Vagina (tissue), 2 donors: ENCODE data around the gene MBD1. TPM values are rescaled to one million over a fixed set of nuclear protein-coding genes. Genes with fewer than 3 reads are reported as not detected.

Experiments used
- DNase-seq, 2 donors: peaks; one replicate each; pipeline ENCODE4 v3.0.0-alpha.2; 2017; ENCODE audit errors: extremely low spot score in 2 of 2
- H3K27ac ChIP-seq: fragments of 200-600 bp; sonication (generic); one replicate; pipeline ENCODE4 v1.5.1; 2019
- H3K27me3 ChIP-seq: fragments of 200-600 bp; sonication (generic); one replicate; pipeline ENCODE4 v1.5.1; 2019
- H3K36me3 ChIP-seq, 2 donors: fragments of 200-600 bp; sonication (generic); one replicate each; pipeline ENCODE4 v1.5.1; 2017 to 2019
- H3K4me1 ChIP-seq: fragments of 200-600 bp; sonication (generic); one replicate; pipeline ENCODE4 v1.5.1; 2019
- H3K4me3 ChIP-seq, 2 donors: fragments of 200-600 bp; sonication (generic); 1 replicate in 1 of 2; 2 replicates in 1 of 2; pipeline ENCODE4 v1.5.1; 2016 to 2019
- H3K9me3 ChIP-seq: fragments of 200-600 bp; sonication (generic); one replicate; pipeline ENCODE4 v1.5.1; 2019
- POLR2A ChIP-seq, 2 donors: fragments of 450-650 bp; IDR thresholded peaks; one replicate each; pipeline ENCODE4 v1.6.1; 2017; ENCODE audit warnings: antibody characterized with exemption in 2 of 2, mild to moderate bottlenecking in 2 of 2, moderate library complexity in 2 of 2
- POLR2AphosphoS5 ChIP-seq, 2 donors: sonication (generic); formaldehyde crosslinking; IDR thresholded peaks; one replicate each; pipeline ENCODE4 v1.9.0; 2017; ENCODE audit warnings: antibody characterized with exemption in 2 of 2, mild to moderate bottlenecking in 2 of 2, low read depth in 1 of 2; ENCODE audit not compliant: insufficient read depth in 1 of 2
- intact Hi-C: fragments of 100-400 bp; cut with DNase I; formaldehyde crosslinking; loops from one replicate; pipeline ENCODE4 v1.15.1; 2023
- total RNA-seq: library from RNA; depleted of rRNA; stranded (reverse); fragments of >200 nt; gene quantifications from one replicate; pipeline ENCODE4 v1.2.3, GENCODE V29; 2016
- TF ChIP-seq, protein P1 (sequence below), 3 experiments: fragments of 450-650 bp in 2 of 3; fragments of 200-600 bp in 1 of 3; sonication (generic) in 1 of 3; IDR thresholded peaks; one replicate each; pipeline ENCODE4 v1.5.1; 2017 to 2019; ENCODE audit warnings: antibody characterized with exemption in 3 of 3, mild to moderate bottlenecking in 2 of 3, moderate library complexity in 2 of 3

Gene MBD1
- 85.7 TPM for total RNA-seq

DNA sequence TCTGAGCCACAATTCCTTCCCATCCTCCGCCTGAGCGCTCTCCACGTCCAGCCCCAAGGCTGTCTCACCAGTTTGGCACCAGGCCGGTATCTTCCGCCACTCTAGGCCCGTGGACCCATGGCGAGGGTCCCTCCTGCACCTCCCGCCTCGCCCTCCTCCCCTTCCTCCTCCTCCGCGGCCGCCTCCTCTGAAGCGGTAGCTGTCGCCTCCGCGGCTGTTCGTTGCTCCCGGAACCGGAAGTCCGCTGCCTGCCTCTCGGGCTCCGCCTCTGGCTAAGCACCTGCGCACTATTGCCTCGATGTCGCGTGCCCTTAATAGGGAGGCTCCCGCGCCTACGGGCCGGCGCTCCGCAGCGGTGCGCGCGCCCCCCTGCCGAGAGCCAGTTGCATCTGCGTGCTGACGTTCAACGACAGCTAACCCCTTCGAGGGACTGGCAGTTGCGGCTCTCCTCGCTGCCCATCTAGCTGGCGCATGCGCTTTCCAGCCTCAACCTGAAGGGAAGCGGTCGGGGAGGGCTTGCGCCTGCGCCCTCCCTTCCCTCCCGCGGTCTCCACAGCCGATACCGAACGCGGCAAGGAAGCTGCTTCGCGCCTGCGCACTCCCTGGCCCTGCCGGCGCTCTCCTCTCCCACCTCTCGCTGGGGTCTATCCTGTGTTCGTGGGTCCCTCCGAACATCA, at the start of gene MBD1:
Gene MBD1, minus strand, starts transcription at position 229 of the 677 bp plus-strand sequence. CDS start 1,531 bp downstream, outside the sequence.
- Histone ChIP-seq H3K27me3 (no peaks in the 10 kb centered on the region), H3K9me3 (no peaks in the 10 kb centered on the region), H3K4me3 (peak within 1 kb of the TSS; percentile 77 to 80), H3K36me3 (peaks cover 0 to 40% of the 10 kb centered on the region in 2 donors), H3K4me1 (peaks cover 33% of the 10 kb centered on the region), H3K27ac (peak within 1 kb of the TSS; percentile 89)
- TF ChIP-seq POLR2A (IDR thresholded peaks at IDR 0.05) (peak in 1 of 2 donors; percentile 69), POLR2AphosphoS5 (IDR thresholded peaks at IDR 0.05; ENCODE audit: insufficient read depth in 1 of 2, low read depth in 1 of 2) (peak; percentile 93 to 98)
- TF ChIP-seq, protein P1, sequence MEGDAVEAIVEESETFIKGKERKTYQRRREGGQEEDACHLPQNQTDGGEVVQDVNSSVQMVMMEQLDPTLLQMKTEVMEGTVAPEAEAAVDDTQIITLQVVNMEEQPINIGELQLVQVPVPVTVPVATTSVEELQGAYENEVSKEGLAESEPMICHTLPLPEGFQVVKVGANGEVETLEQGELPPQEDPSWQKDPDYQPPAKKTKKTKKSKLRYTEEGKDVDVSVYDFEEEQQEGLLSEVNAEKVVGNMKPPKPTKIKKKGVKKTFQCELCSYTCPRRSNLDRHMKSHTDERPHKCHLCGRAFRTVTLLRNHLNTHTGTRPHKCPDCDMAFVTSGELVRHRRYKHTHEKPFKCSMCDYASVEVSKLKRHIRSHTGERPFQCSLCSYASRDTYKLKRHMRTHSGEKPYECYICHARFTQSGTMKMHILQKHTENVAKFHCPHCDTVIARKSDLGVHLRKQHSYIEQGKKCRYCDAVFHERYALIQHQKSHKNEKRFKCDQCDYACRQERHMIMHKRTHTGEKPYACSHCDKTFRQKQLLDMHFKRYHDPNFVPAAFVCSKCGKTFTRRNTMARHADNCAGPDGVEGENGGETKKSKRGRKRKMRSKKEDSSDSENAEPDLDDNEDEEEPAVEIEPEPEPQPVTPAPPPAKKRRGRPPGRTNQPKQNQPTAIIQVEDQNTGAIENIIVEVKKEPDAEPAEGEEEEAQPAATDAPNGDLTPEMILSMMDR (IDR thresholded peaks at IDR 0.05): peak in 1 of 3 experiments; percentile 15
- intact Hi-C loops: no loop called here
- DNase-seq: peak in 1 of 2 donors; percentile 98

DNA sequence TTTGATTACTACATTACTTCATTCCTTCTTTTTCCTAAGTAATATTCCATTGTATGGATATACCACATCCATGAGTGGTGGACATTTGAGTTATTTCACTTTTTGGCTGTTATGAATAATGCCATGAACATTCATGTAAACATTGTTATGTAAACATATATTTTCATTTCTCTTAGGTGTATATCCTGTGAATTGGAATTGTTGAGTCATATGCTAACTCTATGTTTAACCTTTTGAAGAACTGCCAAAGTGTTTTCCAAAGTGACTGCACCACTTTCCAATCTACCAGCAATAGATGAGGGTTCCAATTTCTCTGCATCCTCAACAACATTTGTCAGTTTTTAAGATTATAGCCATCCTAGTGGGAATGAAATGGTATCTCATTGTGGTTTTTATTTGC, 48.9 kb upstream of the MBD1 start:
- no peaks in the 10 kb centered on the region for H3K4me1 ChIP-seq
- no peak overlapping the region for H3K4me3 ChIP-seq
- DNase-seq: no peak
- no peaks in the 10 kb centered on the region for H3K36me3 ChIP-seq
- TF ChIP-seq POLR2A (IDR thresholded peaks at IDR 0.05) (no peak), POLR2AphosphoS5 (IDR thresholded peaks at IDR 0.05; ENCODE audit: insufficient read depth in 1 of 2, low read depth in 1 of 2) (no peak)
- TF ChIP-seq, protein P1 (IDR thresholded peaks at IDR 0.05): no peak
- no peak overlapping the region for H3K27ac ChIP-seq
- H3K9me3 ChIP-seq: no peaks in the 10 kb centered on the region
- H3K27me3 ChIP-seq: no peaks in the 10 kb centered on the region
- intact Hi-C loops: no loop called here

DNA sequence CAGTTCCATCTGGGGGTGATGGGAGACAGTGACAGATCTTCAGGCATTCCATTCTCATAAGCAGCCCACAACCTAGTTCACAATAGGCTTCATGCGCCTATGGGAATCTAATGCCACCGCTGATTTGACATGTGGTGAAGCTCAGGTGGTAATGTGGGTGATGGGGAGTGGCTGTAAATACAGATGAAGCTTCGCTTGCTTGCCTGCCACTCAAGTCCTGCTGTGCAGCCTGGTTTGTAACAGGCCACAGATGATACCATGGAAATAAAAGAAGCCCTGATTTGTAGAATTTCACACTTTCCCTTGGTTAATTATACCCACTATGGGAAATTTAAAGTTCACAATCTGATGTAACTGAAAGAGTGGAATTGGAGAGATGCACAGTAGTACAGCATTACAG, 46.7 kb upstream of the MBD1 start:
- TF ChIP-seq, protein P1 (IDR thresholded peaks at IDR 0.05): no peak
- TF ChIP-seq POLR2AphosphoS5 (IDR thresholded peaks at IDR 0.05; ENCODE audit: insufficient read depth in 1 of 2, low read depth in 1 of 2) (no peak), POLR2A (IDR thresholded peaks at IDR 0.05) (no peak)
- Histone ChIP-seq H3K36me3 (no peaks in the 10 kb centered on the region), H3K4me1 (no peaks in the 10 kb centered on the region), H3K9me3 (no peaks in the 10 kb centered on the region), H3K27ac (no peak overlapping the region), H3K27me3 (no peaks in the 10 kb centered on the region), H3K4me3 (no peak overlapping the region)
- intact Hi-C loops: no loop called here
- DNase-seq: no peak

DNA sequence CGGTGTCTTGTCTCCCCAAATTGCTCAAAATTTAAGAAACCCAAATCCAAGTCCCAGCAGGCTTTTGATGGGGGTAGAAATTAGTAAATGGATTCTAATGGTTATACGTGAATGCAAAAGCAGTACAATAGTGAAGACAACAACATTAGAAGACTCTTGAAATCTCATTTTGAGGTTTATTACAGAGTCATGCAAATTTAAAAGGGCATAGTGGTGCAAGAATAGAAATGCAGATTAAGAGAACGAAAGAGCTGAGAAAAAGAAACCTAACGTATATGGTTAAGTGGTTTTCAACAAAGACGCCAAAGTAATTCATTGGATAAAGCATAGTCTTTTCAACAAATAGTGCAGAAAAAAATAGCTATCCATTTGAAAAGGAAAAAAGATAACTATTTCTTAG, 39.4 kb upstream of the MBD1 start:
- DNase-seq: no peak
- Histone ChIP-seq H3K4me1 (no peaks in the 10 kb centered on the region), H3K4me3 (no peak overlapping the region), H3K27me3 (no peaks in the 10 kb centered on the region), H3K36me3 (no peaks in the 10 kb centered on the region), H3K9me3 (no peaks in the 10 kb centered on the region), H3K27ac (no peak overlapping the region)
- intact Hi-C loops: no loop called here
- TF ChIP-seq POLR2AphosphoS5 (IDR thresholded peaks at IDR 0.05; ENCODE audit: insufficient read depth in 1 of 2, low read depth in 1 of 2) (no peak), POLR2A (IDR thresholded peaks at IDR 0.05) (no peak)

GRCh38 chr18:50315100-50315871, 34.0 kb upstream of the MBD1 start:
- DNase-seq: no peak
- intact Hi-C loops: no loop called here
- H3K4me1 ChIP-seq: no peaks in the 10 kb centered on the region
- no peak overlapping the region for H3K4me3 ChIP-seq
- H3K36me3 ChIP-seq: no peaks in the 10 kb centered on the region
- TF ChIP-seq POLR2A (IDR thresholded peaks at IDR 0.05): no peak
- TF ChIP-seq, protein P1 (IDR thresholded peaks at IDR 0.05): no peak
- TF ChIP-seq POLR2AphosphoS5 (IDR thresholded peaks at IDR 0.05; ENCODE audit: insufficient read depth in 1 of 2, low read depth in 1 of 2): no peak
- H3K27me3 ChIP-seq: no peaks in the 10 kb centered on the region
- no peaks in the 10 kb centered on the region for H3K9me3 ChIP-seq
- H3K27ac ChIP-seq: no peak overlapping the region
